NT2/D1 (cell line): ENCODE results near the gene GCAT.

ENCODE experiments used
- SUZ12 ChIP-seq: IDR thresholded peaks from 2 replicates; pipeline ENCODE4 v1.6.1; 2011; ENCODE audit not compliant: insufficient read length, insufficient read depth; ENCODE audit errors: extremely low read depth
- YY1 ChIP-seq: IDR thresholded peaks from 2 replicates; pipeline ENCODE4 v1.6.1; 2011; ENCODE audit not compliant: insufficient read length, insufficient read depth
- ZNF274 ChIP-seq: IDR thresholded peaks from 2 replicates; pipeline ENCODE4 v1.6.1; 2011; ENCODE audit warnings: mild to moderate bottlenecking, low read depth, low read length

DNA sequence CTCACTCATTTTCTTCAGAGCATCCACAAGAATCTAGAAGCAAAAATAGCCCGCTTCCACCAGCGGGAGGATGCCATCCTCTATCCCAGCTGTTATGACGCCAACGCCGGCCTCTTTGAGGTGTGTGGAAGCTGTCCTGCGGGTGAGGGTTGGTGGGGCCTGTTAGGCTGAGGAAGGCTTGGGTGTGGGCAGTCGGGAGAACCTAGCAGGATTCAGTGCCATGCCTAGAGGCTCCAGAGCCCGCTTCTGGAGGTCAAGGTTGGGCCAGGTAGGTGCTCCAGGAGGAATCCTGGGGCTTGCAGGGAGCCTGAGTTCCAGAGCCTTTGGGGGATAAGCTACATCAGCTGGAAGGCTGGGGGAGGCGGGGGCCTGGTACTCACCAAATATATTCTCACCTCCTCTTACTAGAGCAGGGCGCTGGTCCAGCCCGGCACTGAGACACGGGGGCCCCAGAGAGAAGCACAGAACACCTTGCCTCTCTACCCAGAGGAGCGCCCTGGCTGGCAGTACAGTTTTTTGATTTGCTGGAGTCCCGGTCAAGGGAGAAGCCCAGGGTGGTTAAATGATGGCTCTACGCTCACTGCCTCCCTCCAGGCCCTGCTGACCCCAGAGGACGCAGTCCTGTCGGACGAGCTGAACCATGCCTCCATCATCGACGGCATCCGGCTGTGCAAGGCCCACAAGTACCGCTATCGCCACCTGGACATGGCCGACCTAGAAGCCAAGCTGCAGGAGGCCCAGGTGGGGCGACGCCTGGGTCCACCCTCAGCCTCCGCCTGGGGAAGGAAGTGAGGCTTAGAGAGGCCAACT is 5.3 kb downstream of the GCAT start:
- TF ChIP-seq YY1: no peak
- no peak for TF ChIP-seq ZNF274
- TF ChIP-seq SUZ12: no peak
